ENCODE data around the gene CD300H.

CD300H gene

DNA sequence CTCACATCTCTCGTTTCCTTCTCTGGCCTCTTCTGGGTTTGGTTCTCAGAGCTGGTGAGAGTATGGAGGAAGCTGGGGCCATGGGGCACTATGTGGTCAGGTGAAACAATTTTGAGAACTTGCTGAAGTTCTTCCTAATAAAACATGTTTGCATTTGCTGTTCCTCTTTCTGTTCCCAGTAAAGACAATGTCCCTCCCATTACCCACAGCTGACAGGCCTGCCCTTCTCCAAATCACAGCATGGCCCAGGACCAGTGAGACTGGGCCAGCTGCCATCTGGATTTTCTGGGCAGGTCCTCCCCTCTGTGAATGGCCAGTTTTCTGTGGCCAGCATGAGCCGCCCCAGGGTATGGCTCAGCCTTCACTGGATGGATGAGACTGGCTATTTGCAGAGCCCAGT is at the start of gene CD300H:
Gene CD300H (minus strand): TSS at position 113 of the 400 bp plus-strand sequence.
- no peak for DNase-seq (ENCODE audit: low read depth in 2 of 3, low spot score in 2 of 3)

DNA sequence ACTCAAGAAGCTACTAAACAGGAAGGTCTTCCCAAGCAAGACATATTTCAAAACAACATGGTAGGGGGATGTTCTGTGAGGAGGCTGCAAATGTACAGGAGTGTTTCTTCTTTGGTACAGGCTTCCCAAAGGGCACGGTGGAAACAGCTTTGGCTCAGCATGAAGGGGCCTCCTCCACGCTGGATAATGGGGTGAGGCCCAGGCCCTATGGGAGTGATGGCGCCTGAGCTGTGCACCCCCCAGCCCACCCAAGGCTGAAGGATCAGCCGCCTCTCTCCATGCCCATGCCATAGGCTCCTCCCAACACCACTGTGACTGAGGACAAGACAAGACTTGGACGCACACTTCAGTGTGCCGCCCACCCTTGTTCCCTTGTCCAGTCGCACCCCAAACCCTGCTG is 49.4 kb upstream of the CD300H start:
- DNase-seq (ENCODE audit: low read depth in 2 of 3, low spot score in 2 of 3), result no peak

DNA sequence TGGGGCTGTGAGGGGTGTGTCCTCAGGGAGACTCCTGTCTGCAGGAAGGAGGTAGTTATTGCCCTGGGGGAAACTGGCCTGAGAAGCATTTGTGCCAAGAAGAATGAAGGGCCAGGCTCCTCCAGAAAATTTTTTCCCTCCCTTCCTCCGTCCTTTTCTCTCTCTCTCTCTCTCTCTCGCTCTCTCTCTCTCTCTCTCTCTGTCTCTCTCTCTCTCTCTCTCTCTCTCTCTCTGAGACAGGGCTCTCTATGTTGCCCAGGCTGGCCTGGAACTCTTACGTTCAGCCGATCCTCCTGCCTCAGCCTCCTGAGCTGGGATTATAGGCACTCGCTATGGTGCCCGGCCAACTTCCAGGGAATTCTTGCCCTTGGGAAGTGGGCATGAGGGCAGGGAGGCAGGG is 44.7 kb upstream of the CD300H start:
- no peak for DNase-seq (ENCODE audit: low read depth in 2 of 3, low spot score in 2 of 3)

DNA sequence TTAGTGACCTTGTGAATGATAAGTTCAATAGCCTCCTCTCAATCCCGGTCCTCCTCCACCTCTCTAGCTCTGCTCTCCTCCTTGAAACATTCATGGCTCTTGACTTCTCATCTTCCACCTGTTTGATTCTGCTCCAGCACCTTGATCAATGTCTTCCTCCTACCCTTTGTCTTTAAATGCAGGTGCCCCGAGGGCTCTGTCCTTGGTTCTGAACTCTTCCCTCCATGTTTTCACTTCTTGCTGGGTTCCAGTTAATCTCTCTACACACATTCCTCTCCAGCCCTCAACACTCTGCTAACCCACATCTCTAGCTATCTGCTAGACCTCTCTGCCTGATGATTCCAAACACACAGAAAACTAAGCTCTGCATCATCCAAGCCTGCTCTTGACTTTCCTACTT is 42.8 kb upstream of the CD300H start:
- no peak for DNase-seq (ENCODE audit: low read depth in 2 of 3, low spot score in 2 of 3)

DNA sequence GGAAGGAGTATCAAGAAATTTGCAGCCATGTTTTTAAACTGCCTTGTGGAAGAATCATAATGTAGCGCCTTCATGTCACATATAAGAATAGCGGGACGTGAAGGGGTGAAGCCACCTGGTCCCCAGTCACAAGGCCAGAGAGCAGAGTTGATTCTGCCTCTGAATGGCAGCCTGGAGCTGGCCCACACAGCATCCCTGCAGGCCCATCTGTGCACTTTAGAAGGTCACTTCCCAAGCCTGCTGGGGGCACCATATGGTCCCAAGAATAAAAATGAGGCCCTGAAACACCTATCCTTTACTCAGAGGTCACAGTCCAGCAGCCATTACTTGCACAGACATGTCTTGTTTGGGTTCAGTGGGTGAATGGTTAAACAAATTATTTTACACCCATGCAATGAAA is 41.2 kb upstream of the CD300H start:
- DNase-seq (ENCODE audit: low read depth in 2 of 3, low spot score in 2 of 3), result no peak

DNA sequence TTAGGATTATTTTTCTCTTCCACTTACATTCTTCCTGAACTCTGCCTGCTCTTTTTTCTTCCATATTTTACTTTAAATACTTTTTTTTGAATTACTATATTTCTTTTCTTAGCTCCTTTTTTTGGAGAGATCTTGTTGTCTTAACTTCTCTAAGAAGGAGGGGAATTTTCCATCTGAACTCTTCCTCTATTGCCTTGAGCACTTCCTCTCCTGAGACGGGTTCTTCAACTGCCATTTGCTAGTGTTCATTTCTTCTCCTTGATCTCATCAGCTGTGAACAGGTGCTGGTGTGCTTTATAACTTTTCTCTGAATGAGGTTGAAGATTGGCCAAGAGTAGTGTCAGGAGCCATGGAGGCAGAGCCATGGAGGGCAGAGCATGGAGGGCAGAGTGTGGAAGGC is 39.9 kb upstream of the CD300H start:
- no peak for DNase-seq (ENCODE audit: low read depth in 2 of 3, low spot score in 2 of 3)

DNA sequence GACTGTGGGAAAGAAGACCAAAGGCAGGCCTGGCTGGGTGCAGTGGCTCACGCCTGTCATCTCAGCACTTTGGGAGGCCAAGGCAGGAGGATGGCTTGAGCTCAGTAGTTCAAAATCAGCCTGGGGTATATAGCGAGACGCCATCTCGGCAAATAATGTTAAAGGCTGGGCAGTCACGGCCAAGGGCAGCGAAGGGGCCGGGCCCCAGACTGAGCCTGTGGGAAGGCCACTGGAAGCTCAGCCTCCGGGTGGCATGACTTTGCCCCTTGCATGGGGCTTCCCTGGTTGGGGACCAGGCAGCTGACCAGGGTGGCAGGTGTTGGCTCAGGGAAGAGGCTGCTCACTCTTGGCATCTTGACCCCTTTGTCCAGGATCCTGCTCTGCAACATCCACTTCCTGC is 38.7 kb upstream of the CD300H start:
- DNase-seq (ENCODE audit: low read depth in 2 of 3, low spot score in 2 of 3), result no peak

DNA sequence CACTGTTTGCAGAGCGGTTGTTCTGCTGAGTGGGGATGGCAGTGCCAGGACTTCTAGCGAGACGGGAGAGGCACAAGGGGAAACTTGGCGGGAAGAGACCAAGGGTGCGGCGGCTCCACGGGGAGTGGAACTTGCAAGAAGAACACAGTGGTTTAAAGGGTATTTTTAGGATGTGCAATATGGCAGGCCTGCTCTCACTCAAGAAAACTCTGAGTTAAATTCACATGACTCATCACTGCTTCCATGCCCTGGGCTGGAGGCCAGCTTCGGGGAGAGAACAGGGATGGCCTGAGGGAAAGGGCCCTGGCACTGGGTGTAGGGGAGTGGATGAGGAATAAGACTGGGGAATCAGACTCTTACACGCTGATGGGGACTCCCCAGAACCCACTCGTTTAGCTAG is 38.1 kb upstream of the CD300H start:
- DNase-seq (ENCODE audit: low read depth in 2 of 3, low spot score in 2 of 3), result no peak

DNA sequence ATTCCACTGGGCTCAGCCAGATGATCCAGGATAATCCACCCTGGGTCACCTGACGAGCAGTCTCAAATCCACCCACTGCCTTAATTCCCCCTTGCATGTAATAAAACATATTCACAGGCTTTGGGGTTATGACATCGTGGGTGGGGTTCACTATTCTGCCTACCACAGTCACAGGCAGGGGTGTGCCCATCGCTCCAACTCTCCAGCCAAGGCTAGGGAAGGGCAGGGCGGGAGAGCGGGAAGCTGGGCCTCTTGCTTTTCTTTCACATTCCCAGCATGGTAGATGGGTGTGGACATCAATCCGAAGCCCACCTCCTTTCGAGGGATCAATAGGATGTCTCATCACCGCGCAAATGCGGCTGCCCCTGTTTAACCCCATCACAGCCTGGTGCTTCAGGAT is 37.5 kb upstream of the CD300H start:
- no peak for DNase-seq (ENCODE audit: low read depth in 2 of 3, low spot score in 2 of 3)

DNA sequence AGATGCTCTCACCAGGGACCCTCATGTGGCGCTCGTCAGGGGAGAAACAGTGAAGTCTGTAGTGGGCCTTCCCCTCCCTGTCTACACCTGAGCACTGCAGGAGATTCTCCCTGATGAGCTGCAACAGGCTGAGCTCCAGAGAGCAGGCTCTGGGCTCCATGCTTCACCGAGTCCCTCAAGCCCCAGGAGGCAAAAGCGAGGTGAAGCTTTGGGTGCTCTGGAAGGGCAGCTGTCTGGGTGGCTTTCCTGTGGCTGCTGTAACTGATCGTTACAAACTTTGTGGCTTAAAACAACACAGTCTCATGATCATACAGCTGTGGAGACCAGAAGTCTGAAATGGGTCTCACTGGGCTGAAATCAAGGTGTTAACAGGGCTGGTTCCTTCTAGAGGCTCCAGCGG is 36.9 kb upstream of the CD300H start:
- DNase-seq (ENCODE audit: low read depth in 2 of 3, low spot score in 2 of 3), result no peak

DNA sequence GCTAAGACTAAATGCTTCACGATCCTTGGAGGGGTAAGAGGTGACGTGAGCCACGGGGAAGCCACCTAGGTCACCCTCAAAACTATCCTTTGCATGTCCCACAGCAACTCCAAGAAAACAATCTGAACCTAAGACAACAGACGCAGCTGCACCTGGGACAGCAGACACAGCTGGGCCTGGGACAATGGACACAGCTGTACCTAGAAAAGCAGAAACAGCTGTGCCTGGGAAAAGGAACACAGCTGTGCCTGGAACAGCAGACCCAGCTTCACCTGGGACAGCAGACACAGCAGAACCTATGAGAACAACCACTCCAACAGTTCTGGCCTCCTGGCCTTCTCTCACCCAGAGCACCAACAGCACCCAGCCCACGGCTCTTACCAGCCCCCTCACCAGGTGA is 36.4 kb upstream of the CD300H start:
- no peak for DNase-seq (ENCODE audit: low read depth in 2 of 3, low spot score in 2 of 3)

DNA sequence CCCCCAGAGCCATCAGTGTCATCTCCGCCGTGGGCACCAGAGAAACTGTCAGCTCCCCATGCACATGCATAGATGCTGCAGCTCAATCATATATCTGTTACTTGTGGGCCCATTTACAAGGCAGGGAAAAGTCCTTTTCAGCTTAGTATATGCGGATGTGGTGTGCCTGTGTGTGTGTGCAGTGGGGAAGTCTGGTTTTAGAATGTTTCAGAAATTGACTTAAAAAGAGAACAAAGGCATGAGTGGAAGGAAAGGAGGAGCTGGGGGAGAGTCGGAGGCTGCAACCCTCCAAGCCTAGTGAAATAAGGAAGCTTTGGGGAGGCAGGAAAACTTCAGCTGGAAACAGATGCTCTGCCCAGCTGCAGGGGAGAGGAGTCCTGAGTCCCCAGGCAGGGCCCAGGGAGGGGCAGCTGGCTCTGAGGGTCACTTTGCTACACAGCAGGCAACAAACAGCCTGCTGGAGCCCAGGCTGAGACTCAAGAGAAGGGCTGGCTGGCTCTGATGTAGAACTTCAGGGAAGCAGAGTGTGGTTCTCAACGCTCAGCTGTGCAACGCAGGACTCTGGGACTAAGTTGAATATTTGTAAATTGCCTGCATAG is 35.8 kb upstream of the CD300H start:
- no peak for DNase-seq (ENCODE audit: low read depth in 2 of 3, low spot score in 2 of 3)

DNA sequence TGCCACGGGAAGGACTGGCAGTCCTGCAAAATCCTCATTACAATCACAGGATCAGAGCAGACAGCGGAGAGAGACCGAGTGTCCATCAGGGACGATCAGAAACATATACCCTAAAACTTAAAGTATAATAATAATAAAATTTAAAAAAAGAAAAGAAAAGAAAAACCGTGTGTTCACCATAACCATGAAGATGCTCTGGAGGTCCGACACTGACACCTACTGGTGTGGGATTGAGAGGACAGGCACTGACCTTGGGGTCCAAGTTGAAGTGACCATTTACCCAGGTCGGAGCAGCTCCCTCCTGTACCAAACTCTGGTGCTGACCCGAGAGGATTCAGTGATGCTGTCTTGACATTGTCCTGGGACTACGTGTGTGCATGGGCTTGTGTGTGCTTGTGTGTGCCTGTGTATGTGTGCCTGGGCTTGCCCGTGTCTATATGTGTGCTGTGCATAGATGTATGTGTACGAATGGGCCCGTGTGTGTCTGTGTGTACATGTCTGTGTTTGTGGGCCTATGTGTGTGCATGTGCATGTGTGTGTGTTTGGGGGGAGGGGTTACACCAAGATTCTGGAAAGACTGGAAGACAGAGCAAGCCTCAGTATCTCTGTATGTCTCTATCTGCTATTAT is 34.7 kb upstream of the CD300H start:
- DNase-seq (ENCODE audit: low read depth in 2 of 3, low spot score in 2 of 3), result no peak

DNA sequence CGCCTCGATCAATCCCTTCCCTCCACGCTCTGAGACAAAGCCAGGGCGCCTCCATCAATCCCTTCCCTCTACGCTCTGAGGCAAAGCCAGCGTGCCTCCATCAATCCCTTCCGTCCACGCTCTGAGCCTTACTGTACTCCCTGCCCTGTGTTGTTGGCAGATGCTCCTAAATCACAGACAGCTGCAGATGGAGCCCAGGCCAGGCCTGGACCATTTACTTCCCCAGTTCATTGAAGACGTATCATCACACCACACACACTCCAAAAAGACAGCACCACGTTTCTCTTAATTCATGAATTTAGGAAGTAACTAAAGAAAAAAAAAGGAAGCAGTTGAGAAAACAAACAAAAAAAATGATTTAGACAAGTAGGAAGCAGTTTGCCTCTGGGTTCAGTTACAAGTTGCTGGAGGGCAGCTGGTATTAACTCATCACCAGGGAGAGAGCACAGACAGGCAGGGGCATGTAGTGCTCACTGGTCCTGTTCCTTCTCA is 32.2 kb upstream of the CD300H start:
- DNase-seq (ENCODE audit: low read depth in 2 of 3, low spot score in 2 of 3), result no peak

DNA sequence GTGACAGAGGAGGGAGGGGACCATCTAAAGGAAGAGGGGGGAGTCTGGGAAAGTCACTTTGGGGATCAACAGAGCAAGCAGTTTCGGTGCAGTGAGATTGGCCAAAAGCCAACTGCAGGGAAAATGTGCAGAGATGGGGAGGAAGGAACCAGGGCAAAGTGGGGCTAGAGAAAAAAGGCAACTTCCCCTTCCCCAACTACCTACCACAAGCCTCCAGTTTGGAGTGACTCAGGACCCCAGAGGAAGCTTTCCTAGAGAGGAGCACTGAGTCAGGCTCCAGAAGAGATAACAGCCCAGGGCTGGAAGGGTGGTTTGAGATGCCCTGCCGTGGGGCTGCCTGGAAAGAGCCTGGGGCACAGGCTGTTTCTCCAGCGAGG is 31.7 kb upstream of the CD300H start:
- no peak for DNase-seq (ENCODE audit: low read depth in 2 of 3, low spot score in 2 of 3)

DNA sequence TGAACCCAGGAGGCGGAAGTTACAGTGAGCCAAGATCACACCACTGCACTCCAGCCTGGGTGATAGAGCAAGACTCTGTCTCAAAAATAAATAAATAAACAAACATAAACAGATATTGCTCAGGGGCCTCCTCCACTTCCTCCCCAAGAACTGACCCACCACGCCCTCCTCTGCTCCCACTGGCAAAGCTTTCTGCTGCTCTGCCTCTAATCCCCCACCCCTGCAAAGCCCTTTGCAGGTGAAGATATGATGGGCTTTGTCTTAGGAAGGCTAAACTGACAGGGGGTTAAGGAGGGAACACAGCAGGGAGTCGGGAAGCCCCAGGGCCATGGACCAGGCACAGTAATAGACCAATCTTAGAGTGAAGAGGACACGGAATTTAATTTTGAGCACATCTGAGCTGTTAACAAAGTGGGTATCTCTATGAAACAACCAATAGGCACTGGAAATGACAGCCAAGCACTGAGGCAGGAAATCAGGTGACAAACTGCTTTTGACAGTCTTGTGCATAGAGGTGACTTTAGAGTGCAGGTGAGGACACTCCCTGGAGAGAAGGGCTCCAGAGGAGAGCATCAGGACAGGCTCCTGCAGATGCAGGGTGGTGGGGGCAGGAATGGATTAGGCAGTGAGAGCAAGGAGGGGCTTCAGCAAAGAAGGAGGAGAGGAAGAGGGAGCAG is 31.2 kb upstream of the CD300H start:
- no peak for DNase-seq (ENCODE audit: low read depth in 2 of 3, low spot score in 2 of 3)

DNA sequence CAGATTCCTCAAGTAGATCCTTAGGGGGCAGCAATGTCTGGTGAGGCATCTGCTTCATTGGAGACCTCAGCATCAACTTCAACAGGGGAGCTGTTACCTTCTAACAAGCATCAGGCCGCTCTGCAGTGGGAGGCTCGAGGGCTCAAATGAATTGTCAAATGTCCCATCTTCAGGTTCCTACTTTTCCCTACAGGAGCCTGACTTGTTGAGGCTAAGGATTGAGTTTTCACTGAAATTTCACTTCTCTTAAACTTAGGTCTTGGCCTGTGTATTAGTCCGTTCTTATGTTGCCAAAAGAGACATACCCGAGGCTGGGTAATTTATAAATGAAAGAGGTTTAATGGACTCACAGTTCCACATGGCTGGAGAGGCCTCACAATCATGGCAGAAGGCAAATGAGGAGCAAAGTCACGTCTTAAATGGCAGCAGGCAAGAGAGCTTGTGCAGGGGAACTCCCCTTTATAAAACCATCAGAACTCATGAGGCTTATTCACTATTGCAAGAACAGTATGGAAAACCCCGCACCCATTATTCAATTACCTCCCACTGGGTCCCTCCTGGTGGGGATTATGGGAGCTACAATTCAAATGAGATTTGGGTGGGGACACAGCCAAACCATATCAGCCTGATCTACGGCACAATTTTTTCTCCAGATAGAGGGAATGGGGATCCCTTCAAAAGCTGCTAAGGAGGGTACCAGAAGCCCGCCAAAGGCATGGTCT is 29.9 kb upstream of the CD300H start:
- no peak for DNase-seq (ENCODE audit: low read depth in 2 of 3, low spot score in 2 of 3)

DNA sequence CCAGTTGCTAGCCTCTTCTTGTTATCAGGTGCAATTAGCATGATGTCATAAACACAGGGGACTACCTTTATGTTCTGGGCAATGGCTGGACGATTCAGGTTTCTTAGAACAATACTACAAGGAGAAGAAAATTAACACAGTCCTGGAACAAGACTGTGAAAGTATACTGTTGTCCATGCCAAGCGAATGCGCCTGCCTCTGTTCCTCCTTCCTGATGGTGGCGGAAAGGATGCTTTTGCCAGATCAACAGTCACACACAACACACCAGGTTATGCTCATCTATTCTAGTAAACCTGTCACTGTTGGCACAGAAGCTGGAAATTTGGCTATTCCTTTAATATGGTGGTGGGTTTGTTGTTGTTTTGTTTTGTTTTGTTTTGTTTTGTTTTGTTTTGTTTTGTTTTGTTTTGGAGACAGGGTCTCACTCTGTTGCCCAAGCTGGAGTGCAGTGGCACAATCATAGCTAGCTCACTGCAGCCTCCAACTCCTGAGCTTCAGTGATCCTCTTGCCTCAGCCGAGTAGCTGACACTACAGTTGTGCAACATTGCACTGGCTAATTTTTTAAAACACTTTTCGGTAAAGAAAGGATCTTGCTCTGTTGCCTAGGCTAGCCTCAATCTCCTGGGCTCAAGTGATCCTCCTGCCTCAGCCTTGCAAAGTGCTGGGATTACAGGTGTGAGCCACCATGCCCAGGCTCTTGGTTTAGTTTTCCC is 27.9 kb upstream of the CD300H start:
- DNase-seq (ENCODE audit: low read depth in 2 of 3, low spot score in 2 of 3), result no peak

DNA sequence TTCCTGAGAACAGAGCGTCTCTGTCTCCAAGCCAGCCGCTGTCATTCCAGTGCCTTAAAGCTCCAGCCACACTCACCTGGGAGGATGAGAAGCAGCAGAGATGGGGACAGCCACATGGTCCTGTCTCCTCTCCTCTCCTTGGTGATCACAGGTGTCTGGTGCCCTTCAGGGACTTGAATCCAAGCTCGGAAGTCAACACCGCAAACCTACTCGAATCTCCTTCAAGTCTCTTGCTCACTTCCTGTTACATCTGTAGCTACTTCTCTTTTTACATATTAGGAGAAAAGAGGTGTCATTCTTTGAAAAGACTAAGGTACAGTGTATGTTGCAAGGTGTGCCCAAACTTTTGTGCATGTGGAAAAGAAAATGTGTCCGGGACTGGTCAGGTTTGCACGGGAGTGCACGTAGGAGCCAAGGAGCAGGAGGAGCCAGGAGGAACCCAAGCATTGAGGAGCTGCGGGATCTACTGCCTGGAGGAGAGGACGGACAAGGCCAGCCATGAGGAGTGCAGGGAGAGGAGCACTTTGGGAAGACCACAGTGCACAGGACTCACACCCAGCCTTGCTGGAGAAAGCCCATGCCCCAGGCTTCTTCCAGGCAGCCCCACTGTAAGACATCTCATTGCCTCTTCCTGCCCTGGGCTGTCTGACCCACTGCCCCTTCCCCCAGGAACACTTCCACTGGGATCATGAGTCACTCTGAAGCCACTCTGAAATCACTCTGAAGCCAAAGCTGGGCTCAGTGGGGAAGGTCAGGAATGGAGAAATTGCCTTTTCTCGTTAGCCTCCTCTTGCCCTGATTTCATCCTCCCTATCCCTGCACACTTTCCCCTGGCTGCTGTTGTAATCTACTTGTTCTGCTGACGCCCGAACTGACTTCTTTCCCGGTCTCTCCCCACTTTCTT is 25.0 kb upstream of the CD300H start, which contains the start of gene CD300LD:
Gene CD300LD (minus strand): TSS at position 197 of the 904 bp plus-strand sequence. CDS start 81 bp downstream, at position 116.
- DNase-seq (ENCODE audit: low read depth in 2 of 3, low spot score in 2 of 3), result no peak

DNA sequence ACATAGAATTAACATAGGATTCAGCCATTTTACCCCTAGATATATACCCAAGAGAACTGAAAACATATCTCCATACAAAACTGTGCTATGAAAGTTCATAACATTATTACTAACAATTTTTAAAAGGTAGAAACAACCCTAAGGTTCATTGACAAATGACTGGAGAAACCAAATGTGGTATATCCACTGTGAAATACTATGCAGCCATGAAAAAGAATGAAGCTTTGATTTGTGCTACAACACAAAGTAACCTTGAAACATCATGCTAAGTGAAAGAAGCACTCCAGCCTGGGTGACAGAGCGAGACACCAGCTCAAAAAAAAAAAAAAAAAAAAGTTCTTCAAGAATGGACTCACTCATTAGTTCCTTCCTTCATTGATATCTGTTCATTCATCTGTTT is 24.2 kb upstream of the CD300H start:
- no peak for DNase-seq (ENCODE audit: low read depth in 2 of 3, low spot score in 2 of 3)
